Activated CD4-positive, alpha-beta T cell treated with anti-CD3 and anti-CD28 coated beads for 1 hour (primary cell): Measurements from ENCODE around the gene ABHD1.
"Not testable (repeated sequence)": the region's sequence is repeated elsewhere in the genome, so short reads cannot be mapped to it uniquely, and the experiment has no call there.

Source experiments
- DNase-seq: peaks from one replicate; pipeline ENCODE4 v3.0.0-alpha.2; 2020

Gene ABHD1

DNA sequence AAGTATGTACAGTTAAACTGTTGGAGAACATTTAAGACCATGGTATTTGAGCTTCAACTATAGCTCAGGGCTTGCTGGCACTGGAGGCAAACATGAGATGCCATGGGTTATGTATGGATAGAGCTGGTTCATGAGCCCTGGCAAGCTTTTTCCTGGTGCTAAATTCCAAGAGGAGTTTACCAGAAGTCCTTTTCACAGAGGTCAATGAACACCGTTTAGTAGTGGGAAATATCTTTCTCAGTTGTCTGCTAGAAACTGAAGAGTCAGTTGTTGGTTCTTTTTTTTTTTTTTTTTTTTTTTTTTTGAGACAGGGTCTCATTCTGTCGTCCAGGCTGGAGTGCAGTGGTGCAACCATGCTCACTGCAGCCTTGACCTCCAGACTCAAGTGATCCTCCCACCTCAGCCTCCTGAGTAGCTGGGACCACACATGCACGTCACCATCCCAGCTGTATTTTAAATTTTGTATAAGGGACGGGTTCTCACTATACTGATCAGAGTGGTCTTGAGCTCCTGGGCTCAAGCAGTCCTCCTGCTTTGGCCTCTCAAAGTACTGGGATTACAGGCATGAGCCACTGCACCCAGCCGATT lies 35.7 kb upstream of the ABHD1 start:
- DNase-seq: no peak

DNA sequence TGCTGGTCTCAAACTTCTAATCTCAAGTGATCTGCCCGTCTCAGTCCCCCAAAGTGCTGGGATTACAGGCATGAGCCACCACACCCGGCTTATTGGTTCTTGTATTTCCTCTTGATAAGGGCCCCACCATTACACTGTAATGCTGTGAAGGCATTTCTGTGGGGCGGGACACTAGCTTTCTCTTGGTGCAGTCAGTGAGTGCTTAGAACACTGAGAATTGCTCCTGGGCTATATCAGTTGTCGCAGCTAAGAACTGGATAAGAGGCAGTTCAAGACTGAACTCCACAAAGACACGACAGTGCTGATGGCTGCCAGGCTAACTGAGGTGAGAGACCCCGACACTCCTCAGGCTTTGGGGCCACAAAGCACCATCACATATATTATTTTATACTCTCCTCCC lies 35.0 kb upstream of the ABHD1 start:
- DNase-seq: no peak

DNA sequence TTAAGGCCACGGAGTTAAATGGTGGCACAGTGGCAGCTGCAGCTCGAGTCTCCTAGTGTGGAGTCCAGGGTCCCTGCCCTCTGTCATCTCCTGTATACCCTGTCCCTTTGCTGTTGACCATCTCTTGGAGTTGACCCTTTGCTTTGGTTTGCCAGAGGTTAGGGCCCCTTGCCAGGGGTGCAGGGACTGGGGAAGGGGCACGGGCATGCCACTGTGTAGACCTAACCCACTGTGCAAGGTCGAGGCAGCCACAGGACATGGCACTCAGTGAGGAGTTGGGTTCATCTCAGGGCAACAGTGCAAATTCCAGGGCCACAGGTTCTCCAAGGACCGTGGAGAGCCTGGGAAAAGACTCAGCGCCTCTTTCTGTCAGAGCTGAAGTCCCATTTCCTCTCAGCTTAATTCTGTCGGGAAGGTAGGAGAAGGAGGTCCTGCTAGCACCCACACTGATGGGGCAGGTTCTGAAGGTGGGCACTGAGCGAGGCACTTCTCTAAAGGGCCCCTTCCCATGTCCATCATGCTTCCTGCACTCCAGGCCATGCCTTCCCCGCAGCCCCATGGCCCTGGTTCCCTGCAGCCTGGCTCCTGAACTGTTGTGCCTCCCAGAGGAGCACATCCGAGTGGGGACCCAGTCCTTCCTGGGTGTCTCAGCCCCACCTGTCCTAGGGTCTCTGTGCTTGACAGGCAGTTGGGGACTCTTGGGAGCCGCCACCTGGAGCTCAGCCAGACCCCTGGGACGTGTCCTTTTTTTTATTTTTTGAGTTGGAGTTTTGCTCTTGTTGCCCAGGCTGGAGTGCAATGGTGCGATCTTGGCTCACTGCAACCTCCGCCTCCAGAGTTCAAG lies 34.3 kb upstream of the ABHD1 start:
- no peak for DNase-seq

DNA sequence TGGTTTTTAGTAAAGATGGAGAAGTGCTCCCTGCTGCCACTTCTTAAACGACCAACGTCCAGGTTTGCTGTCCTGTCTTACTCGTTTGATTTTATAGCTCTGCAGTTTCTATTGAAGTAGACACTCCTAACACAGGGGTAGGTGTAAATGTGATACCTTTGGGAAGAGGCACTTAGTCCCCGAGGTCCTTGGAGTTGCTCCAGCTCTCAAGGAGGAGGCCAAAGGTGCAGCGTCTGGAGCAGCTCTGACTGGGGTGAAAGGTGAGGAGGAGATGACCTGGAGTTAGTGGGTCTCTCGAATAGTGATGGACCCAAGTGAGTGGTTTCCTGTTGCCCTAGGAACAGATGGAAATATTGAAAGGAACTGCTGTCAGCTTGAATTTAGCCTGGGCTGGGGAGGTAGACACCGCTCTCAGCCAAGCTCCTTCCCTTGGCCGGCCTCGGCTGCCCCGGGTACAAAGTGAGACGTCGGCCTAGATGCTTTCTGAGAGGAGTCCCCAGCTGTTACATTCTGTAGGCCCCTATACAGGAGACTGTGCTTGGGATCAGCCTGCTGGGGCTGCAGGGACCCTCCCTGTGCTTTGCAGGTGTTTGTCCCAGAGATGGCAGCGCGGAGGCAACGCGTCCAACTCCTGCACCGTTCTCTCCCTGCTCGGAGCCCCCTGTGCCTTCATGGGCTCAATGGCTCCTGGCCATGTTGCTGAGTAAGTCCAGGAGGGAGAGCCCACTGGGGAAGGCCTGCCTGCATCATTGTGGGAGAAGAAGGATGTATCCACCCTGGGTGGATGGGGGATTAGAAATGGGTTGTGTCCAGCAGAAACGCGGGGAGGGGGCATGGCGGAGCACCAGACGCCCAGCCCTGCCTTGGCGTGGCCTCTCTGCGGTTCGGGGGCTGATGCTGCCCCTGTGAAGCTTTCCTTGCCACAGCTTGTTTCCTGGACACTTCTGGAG lies 31.6 kb upstream of the ABHD1 start:
- DNase-seq: no peak

DNA sequence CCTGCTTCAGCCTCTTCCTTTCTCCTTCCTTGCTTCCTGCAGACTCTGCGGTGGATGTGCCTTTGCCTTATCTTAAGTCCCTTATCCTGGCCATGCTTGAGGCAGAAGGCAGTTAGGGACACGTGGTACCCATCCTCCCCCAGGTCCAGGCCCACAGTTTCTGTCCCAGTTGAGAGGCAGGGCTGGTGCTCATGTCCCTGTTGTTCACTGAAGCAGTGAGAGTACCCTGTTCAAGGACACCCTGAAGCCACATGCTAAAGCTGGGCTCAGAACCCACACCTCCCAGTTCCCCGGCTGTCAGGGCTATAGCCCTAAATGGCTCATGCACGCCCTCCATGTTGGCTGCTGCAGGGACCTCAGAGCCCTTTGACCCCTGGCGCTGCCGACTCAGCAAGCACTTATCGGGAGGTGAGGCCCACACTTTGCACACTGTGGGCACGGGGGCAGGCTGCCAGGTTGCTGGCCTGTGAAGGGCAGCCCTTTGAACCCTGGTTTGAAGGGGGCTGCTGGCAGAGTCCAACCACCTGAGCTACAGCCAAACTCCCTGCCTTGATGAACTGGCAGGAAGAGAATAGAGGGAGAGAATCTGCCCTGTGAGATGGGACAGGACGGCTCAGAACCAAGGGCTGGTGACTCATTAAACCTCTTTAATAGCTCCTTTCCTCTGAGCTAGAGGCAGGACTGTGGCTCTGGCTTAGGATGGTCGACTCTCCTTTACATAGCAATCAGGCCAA lies 30.8 kb upstream of the ABHD1 start:
- no peak for DNase-seq

DNA sequence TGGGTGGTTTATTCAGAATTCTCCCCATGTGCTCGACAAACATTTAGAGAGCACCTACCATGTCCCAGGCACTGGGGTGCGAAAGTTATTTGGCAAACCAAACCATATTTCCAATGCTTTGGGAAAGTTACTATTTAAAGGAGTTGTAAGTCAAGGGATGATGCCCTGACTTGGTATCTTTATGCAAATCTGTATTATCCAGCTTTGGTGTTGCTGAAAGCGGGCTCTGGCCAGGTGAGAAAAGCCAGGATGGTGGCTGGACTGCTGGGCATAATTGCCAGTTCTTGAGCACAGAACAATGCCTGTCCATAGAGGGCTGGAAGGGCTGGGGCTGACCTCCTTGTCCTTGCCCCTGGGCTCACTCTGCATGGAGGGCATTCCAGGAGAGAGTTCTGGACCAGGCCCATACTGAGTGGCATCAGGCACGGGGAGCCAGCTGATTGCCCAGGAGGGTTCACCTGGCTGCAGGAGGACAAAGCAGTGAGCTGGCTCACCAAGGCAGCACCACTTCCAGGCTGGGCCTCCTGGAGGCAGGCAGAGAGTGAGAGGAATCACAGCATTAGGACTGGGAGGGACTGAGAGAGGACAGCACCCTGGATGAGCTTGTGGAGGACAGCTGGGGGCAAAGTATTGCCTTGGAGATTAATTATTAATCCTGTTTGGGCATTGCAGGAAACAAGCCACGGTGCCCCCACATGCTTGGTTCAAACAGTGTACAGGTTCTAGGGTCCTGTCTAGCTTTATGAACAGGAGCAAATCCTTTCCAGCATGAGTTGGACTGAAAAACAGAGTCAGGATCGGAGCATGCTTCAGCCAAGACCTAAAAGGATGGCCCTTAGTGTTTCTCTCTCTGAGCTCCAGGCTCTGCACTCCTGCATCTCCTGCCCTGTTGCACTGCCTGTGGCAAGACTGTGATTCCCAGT lies 29.9 kb upstream of the ABHD1 start:
- no peak for DNase-seq

DNA sequence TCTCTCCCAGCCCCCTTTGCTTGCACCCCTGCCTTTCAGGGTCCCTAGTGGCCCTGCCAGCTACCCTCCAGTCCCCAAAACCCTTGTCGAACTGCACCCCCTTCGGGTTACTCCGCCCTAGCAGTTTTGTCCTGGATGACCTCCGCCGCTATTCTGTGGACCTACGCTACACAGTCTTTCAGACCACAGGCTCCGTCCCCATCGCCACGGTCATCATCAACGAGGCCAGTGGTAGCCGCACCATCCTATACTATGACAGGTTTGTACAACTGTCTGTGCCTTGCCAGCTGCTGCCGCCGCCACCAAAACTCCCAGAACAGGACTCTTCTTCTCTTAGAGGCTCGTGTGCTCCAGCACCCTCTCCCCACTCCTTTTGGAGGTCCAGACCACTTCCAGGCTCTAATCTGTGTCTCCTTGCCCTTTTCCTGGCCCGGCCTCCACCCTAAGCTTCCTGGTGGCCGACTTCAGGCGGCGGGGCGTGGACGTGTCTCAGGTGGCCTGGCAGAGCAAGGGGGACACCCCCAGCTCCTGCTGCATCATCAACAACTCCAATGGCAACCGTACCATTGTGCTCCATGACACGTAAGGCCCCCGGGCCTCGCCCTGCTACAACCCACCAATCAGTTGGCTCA lies 29.1 kb upstream of the ABHD1 start:
- no peak for DNase-seq

DNA sequence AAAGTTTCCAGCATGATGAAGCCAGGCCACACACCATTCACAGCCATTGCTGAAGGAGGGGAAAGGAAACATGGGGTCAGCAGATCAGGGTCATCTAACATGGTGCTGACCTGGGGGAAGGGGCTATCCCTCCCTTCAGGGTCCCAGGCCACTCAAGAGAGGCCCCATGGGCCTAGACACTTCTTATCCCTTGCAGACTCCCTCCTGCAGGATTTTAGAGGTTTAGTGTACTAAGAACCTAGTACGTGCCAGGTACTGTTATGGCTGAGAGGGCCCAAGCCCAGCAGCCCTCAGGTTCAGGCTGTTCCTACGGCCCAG lies 28.2 kb upstream of the ABHD1 start:
- DNase-seq: no peak

DNA sequence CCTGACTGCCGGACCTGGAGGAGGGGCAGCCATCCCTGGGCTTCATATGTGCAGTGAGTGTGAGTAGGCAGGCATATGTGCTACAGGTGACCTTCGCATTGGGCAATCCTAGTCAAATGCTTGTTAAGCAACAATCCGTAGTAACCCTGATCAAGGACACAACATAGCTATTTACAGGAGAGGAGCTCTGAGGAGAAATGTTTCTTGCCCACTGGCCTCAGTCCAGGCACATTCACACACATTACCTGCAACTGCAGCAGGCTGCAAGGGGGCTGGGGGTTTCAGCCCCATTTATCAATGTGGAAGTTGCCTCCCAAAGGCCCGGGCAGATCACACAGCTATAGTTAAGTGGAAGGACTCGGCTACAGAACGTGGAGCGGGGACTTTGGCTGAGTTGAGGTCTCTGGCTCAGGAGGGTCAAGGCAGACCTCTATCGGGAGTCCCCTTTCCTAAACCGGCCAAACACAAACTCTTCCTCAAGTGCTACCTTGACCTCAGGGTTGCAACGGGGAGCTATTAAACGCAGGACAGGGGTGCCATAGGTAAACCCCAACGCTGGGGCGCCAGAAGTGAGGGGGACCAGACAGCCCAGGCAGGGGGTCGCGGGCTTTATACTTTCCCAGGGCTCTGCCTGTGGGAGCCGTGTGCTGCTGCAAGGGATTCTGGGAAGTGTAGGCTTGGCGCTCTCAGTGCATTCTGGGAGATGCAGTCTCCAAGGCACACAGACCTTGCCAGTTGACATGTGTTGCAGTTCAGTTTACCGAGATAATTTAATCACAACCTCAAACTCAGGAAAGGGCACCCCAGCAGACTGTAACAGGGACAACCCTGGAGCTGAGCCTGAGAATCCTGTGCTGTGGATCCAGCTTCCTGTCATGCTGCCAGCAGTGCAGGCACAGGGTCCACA lies 27.6 kb upstream of the ABHD1 start:
- no peak for DNase-seq

DNA sequence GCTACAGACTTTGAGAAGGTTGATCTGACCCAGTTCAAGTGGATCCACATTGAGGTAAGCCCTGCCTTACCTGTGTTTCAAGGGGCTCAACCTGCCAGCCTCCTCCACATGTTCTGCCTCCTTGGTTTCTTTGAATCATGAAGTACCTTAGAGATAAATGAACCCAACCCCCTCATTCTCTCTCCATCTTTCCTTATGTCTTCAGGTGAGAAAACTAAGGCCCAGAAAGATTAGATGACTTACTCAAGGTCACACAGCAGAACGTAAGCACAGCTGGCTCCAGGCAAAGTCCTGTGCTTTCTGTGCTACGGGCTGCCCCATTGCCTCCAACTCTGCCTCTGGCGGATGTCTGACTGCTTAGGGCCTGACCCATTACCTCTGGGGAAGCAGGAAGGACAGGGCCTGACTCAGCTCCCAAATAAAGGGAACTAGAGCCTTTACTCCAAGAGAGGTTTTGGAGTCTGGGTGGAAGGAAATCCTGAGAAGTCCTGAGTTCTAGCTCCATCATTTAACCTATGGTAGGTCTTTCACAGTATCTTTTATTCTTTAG lies 26.8 kb upstream of the ABHD1 start:
- no peak for DNase-seq

DNA sequence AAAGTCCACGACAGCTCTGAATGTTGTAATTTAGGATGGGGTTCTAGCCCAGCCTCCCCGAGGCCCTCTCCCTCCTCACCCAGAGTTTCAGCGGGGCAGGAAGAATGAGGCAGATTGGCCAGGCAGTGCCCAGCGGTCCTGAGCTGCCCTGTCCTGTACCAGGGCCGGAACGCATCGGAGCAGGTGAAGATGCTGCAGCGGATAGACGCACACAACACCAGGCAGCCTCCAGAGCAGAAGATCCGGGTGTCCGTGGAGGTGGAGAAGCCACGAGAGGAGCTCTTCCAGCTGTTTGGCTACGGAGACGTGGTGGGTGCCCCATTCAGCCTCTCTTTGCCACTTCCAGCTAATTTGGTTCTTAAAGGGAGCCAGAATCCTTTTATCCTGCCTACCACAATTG lies 26.3 kb upstream of the ABHD1 start:
- no peak for DNase-seq

DNA sequence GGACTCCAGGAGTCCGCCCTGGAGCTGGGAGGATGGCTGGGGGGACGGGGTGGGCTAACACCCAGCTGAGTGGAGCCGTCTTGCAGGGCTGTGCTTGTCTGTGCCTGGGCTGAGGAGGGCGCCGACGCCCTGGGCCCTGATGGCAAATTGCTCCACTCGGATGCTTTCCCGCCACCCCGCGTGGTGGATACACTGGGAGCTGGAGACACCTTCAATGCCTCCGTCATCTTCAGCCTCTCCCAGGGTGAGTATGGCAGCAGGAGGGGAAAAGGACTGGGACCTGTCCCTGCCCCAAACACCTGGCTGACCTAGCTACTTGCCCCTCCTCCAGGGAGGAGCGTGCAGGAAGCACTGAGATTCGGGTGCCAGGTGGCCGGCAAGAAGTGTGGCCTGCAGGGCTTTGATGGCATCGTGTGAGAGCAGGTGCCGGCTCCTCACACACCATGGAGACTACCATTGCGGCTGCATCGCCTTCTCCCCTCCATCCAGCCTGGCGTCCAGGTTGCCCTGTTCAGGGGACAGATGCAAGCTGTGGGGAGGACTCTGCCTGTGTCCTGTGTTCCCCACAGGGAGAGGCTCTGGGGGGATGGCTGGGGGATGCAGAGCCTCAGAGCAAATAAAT lies 24.2 kb upstream of the ABHD1 start:
- no peak for DNase-seq

DNA sequence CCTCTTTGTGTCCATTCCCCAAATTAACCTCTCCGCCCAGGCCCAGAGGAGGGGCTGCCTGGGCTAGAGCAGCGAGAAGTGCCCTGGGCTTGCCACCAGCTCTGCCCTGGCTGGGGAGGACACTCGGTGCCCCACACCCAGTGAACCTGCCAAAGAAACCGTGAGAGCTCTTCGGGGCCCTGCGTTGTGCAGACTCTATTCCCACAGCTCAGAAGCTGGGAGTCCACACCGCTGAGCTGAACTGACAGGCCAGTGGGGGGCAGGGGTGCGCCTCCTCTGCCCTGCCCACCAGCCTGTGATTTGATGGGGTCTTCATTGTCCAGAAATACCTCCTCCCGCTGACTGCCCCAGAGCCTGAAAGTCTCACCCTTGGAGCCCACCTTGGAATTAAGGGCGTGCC lies 23.6 kb upstream of the ABHD1 start:
- DNase-seq: no peak

DNA sequence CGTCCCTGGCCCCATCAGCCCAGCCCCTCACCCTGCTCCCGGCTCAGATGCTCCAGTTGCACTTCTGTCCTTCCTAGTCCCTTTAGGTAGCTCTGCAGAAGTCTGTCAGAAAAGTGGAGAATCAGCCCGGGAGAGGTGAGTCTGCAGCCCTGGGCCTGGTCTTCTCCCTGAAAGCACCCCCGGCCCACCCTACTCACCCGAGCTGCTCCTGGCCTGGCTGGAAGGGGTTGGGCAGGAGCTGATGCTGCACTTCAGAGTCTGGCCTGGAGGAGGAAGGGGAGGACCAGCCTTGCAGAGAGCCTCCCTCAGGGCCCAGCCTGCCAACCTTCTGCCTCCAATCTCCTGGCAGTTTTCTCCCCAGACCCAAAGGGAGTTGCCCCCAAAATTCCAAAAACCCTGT lies 21.3 kb upstream of the ABHD1 start:
- no peak for DNase-seq

DNA sequence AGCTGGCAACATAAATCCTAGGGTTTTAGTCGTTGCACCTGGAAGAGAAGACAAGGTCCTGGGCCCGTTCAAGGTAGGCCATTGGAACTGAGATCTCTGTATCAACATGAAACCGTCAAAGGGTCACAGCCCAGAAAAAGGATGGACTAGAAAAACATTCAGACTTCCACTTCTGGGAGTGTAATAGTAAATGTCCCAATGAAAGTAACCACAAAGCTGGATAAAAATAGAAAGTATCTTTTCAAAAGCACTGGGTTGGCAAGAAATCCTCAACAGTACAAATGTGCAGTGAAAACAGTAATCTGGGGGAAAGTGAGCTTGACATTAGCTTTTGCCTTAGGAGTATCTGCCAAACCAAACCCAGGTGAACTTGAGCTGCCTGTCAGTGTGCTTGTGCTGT lies 17.6 kb upstream of the ABHD1 start:
- no peak for DNase-seq

DNA sequence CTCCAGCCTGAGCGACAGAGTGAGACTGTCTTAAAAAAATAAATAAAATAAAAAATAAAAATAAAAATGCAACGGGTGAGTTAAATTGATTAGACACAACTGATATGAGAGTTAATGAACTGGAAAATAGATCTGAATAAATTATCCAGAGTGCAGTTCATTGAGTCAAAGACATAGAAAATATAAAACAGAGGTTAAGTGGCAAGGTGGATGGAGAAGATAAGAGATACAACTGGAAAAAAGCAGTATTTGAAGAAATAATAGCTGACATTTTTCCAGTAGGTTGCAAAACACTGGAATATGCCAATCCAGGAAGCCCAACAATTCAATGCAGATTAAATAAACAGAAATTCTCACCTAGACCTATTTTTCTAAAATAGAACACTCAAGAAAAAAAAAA lies 15.4 kb upstream of the ABHD1 start:
- DNase-seq: no peak

DNA sequence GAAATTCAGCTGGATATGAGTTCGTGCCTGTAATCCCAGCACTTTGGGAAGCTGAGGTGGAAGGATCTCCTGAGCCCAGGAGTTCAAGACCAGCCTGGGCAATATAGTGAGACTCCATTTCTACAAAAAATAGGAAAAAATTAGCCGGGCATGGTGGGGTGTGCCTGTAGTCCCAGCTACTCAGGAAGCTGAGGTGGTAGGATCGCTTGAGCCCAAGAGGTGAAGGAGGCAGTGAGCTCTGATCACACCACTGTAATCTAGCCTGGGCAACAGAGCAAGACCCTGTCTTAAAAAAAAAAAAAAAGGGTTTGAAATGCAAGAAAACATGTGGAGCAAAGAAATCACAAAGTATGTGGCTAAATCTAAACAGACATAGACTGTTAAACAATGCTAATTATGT lies 14.5 kb upstream of the ABHD1 start:
- no peak for DNase-seq

DNA sequence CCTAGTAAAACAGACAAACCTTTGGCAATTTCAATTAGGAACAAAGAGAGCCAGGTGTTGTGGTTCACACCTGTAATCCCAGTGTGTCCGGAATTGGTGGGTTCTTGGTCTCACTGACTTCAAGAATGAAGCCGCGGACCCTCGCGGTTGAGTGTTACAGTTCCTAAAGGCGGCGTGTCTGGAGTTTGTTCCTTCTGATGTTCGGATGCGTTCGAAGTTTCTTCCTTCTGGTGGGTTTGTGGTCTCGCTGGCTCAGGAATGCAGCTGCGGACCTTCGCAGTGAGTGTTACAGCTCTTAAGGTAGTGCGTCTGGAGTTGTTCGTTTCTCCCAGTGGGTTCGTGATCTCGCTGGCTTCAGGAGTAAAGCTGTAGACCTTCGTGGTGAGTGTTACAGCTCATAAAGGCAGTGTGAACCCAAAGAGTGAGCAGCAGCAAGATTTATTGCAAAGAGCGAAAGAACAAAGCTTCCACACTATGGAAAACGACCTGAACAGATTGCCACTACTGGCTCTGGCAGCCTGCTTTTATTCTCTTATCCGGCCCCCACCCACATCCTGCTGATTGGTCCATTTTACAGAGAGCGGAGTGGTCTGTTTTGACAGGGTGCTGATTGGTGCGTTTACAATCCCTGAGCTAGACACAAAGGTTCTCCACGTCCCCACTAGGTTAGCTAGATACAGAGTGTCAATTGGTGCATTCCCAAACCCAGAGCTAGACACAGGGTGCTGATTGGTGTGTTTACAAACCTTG lies 12.8 kb upstream of the ABHD1 start:
- not testable (repeated sequence) for DNase-seq
